GM21360 (cell line): Measurements from ENCODE around the gene P2RY8.
"Not testable (repeated sequence)": the region's sequence is repeated elsewhere in the genome, so short reads cannot be mapped to it uniquely, and the experiment has no call there.

Source experiments
- ATAC-seq: cut with Tn5 transposase; IDR thresholded peaks from one replicate; pipeline ENCODE4 v1.9.1; 2021; ENCODE audit warnings: mild to moderate bottlenecking, moderate library complexity; ENCODE audit not compliant: unreplicated experiment

The P2RY8 gene, protein sequence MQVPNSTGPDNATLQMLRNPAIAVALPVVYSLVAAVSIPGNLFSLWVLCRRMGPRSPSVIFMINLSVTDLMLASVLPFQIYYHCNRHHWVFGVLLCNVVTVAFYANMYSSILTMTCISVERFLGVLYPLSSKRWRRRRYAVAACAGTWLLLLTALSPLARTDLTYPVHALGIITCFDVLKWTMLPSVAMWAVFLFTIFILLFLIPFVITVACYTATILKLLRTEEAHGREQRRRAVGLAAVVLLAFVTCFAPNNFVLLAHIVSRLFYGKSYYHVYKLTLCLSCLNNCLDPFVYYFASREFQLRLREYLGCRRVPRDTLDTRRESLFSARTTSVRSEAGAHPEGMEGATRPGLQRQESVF

DNA sequence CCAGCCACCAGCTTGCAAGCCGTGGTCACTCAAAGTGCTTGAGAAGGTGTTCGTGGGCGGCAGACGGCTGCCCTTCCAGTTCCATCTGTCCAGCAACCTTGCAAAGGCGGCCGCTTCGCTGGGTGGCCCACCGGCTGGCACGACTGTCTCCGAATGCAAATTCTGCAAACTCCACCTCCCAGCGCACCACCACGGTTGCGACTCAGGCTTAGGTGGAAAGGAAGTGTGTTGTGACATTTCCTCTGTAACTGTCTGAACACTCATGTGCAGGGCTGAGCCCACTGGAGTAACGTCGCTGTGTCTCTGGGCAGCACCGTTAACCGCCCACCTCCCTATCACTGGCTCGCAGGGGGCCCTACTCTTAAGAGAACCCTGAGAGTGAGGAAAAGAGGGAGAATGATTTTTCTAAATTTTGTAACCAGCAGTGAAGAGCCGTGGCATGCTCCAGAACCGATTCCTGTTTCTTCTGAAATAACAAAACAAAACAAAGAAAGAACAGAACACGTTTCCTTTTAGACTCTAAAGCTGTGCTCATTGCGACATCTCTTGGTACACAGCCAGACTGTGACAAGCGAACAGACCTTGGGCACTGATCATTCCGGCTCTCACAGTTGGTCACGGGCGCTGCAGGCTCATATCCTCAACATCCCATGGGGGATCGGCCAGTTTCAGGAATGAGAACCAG, at the start of gene P2RY8:
P2RY8 (minus strand) TSS at position 155 of the 685 bp plus-strand sequence. CDS start 70,627 bp downstream, outside the sequence.
- ATAC-seq, result peak; percentile 67

DNA sequence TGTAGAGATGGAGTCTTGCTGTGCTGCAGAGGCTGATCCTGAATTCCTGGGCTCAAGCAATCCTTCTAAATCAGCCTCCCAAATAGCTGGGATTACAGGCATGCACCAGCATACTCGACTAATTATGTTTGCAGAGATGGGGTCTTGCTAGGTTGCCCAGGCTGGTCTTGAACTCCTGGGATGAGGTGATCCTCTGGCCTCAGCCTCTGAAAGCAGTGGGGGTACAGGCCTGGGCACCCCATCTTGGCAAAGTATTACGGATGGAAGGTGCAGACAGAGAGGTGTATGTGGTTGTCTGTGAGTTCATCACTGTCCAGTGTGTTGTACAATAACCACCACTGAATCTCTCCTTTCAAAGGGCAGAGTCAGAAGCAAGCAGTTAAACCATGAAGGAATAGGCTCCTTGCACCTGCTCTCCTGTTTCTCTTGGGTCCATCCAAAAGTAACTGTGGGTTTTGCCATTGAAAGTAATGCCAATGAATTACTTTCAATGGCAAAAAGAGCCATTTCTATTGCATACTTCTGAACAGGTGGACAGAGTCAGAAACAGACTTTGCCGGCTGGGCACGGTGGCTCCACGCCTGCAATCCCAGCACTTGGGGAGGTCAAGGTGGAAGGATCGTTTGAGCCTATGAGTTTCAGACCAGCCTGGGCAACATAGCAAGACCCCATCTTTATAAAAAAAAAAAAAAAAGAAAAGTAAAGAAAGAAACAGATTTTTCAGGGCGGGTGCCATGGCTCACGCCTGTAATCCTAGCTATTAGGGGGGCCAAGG, 47.4 kb upstream of the P2RY8 start:
- no peak for ATAC-seq

DNA sequence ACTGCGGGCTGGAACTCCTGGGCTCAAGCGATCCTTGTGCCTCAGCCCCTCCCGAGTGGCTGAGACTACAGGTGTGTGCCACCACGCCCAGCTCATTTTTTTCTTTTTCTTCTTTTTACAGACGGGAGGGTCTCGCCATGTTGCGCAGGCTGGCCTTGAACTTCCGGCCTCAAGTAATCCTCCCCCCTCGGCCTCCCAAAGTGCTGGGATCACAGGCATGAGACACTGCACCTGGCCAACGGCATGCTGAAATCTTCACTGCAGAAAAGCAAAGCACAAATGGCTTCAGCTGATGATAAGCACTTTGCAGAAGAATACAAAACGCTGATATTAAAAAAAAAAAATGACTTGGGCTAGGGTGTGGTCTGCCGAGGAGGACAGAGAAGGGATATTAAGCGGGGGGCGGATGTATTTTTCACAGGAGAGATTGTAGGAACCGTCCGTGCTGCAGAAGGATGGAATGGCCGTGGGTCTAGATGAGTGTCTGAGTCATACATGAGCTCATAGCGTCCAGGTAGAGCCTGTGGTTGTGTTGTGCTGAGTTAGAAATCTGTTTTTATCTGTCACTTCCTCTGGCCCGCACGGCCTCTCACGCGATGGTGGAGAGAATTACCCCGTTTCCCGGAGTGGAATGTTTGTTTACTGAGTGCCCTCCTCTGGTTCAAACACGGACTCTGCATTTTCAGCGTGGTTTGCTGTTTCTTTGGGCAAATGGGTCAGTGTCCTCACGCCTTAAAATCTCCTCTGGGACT, 45.9 kb upstream of the P2RY8 start:
- ATAC-seq, result peak; percentile 71

DNA sequence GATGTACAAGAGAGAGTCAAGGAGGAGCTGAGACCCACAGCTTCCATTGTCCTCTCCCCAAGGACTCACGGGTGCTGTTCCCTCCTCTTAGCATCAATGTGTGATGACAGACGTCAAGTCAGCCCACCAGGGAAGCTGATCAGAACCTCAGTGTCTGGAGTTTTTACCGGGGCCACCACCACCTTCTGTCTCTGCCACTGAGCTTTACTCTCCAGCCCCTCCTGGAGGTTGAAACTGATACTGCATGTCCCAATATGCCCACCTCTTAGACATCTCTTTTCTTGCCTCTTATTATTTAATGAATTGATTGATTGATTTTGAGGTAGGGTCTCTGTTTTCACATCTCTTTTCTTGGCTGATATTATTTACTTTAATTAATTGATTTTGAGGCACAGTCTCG, 44.1 kb upstream of the P2RY8 start:
- ATAC-seq, result no peak

DNA sequence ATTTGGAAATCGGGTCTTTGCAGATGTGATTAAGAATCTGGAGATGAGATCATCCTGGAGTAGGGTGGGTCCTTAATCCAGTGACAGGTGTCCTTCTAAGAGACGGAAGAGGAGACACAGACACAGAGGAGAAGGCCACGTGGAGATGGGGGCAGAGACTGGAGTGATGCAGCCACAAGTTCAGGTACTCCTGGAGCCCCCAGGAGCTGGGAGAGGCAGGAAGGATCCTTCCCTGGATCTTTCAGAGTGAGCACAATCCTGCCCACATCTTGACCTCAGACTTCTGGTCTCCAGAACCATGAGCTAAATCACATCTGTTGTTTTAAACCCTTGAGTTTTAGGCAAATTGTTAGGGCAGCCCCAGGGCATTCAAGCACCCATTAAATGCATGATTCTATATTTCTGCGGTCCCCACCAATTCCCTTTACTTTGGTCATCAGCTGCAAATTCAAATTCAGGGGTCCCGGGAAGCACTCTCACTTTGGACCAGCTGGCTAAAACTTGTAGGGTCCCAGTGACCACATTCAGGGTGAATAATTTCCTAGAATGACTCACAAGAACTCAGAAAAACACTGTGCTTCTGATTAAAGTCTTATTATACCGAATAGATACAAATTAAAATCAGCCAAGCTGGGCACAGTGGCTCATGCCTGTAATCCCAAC, 41.7 kb upstream of the P2RY8 start:
- no peak for ATAC-seq

DNA sequence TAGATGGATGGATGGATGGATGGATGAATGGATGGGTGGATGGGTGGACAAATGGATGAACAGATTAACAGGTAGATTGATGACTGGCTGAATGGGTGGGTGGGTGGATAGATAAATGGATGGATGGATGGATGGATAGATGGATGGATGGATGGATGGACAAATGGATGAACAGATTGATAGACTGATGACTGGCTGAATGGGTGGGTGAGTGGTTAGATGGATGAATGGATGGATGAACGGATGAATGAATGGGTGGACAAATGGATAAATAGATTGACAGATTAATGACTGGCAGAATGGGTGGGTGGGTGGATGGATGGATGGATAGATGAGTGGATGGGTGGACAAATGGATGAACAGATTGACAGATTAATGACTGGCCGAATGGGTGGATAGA, 40.9 kb upstream of the P2RY8 start:
- no peak for ATAC-seq

DNA sequence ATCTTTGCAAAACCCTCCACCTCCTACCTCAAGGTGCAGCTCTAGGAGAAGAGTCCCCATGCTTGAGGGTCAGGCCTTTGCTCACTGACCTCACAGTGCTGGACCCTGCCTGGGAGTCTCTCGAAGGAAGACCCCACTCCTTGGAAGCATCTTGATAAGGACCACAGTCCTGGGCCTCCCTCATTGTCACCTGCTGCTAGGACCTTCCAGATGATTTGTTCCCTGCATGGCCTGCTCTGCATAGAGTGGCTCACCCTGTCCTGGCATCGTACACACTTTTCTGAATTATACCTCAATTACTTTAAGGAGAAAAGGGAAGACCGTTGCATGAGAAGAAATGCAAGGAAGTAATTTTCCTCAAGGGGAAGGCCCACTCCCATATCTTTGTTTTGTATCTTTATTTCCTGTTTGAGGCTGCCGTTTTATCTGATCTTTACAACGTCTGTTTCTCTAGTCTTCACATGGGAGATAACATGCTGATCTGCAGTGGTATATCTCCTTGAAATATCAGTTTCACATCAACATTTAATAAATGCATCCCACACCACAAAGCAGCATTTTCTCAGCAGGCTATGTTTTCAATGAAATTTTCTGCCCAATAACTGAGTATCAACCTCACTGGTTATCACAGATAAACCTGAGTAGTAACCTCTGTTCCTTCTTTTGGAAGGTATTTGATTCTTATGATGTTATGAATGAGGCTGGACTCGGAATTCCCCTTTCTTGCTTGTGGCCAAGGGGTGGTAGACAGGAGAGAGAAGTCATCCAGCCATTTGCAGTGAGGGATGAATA, 39.4 kb upstream of the P2RY8 start:
- ATAC-seq, result no peak

DNA sequence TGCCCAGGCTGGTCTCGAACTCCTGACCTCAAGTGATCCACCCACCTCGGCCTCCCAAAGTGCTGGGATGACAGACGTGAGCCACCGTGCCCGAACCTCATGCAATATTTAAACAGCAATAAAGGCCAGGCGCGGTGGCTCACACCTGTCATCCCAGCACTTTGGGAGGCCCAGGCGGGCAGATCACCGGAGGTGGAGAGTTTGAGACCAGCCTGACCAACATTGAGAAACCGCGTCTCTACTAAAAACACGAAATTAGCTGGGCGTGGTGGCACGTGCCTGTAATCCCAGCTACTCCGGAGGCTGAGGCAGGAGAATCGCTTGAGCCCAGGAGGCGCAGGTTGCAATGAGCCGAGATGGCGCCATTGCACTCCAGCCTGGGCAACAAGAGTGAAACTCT, 37.2 kb upstream of the P2RY8 start:
- ATAC-seq, result not testable (repeated sequence)

DNA sequence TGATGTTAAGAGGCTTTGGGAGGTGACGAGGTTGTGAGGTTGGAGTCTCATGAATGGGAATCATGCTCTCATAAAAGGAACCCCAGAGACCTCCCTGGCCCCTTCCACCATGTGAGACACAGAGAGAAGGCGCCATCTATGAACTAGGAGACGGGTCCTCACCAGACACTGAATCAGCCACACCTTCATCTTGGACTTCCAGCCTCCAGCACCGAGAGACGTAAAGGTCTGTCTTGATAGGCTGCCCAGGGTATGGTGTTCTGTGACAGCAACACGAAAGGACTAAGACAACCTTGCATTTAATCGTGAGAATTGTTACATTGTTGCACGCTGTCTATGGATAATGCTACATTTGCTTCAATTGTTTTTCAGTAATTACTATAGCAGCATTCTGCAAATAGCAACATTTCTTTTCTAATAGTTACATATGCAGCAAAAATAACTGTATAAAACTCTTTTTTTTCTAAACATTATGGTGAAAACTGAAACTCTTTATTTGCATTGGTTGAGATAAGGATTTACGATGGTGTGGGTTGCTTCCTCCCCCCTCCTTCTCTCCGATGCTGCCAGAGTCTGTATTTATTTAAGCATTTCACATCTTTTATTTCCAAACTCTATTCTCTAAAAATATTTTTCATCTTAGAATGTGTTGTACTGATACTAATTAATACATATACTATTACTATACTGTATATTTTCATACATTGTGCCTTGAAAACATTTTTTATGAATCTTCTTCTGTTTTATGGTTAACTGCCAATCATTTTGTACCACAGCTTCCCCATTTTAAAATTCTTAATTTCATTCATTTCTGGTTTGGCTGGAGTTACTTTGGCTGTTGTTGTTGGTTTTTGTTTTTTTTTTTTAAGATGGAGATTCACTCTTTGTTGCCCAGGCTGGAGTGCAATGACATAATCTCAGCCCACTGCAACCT, 28.0 kb upstream of the P2RY8 start:
- no peak for ATAC-seq

DNA sequence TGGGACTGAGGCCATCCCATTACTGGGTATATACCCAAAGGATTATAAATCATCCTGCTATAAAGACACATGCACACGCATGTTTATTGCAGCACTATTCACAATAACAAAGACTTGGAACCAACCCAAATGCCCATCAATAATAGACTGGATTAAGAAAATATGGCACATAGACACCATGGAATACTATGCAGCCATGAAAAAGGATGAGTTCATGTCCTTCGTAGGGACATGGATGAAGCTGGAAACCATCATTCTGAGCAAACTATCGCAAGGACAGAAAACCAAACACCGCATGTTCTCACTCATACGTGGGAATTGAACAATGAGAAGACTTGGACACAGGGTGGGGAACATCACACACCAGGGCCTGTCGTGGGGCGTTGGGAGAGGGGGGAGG, 27.1 kb upstream of the P2RY8 start:
- ATAC-seq, result not testable (repeated sequence)

DNA sequence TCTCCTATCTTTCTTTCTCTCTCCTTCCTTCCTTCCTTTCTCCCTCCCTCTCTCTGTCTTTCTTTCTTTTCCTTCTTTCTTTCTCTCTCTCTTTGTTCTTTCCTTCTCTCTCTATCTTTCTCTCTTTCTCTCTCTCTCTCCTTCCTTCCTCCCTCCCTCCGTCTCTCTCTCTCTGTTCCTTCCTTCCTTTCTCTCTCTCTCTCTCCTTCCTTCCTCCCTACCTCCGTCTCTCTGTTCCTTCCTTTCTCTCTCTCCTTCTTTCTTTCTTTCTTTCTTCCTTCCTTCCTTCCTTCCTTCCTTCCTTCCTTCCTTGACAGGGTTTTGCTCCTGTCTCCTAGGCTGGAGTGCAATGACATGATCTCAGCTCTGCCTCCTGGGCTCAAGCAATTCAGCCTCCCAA, 24.2 kb upstream of the P2RY8 start:
- no peak for ATAC-seq

DNA sequence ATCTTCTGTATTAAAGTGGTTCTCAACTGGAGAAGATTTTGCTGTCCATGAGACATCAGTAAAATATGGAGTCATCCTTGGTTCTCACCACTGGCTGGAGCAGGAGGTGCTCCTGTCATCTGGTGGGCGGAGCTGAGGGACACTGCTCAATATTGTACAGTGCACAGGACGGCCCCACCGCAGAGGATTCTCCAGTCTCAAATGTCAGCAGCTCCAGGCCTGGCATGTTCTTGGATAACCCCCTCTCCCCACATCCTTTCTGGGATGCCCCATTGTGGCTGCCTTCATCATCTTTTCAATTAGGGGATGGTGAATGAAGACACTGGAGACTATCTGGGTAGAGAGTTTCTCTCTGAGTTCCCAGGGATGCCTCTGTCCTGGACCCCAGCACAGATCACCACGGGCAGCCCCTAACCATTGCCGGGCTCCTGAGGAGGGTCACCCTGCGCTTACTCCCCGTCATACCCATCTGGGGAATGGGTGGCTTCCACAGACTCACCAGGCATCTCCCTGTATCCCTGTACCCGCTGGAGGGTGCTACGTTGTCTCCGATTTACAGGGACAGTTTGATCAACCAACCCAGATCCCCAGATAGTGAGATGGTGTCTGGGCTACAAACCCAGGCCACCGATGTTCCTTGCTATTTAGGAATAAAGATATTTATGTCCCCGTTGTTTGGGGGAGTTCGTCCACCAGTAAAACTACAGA, 21.9 kb upstream of the P2RY8 start:
- ATAC-seq, result no peak

DNA sequence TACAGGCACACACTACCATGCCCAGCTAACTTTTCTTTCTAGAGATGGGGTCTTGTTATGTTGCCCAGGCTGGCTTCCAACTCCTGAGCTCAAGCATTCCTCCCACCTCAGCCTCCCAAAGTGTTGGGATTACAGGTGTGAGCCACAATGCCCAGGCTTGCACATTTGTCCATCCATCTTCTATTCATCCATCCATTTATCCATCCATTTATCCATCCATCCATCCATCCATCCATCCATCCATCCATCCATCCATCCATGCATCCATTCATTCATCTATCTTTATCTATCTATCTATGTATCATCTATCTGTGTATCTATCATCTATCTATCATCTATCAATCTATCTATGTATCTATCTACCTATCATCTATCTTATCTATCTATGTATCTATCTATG, 20.5 kb upstream of the P2RY8 start:
- not testable (repeated sequence) for ATAC-seq

DNA sequence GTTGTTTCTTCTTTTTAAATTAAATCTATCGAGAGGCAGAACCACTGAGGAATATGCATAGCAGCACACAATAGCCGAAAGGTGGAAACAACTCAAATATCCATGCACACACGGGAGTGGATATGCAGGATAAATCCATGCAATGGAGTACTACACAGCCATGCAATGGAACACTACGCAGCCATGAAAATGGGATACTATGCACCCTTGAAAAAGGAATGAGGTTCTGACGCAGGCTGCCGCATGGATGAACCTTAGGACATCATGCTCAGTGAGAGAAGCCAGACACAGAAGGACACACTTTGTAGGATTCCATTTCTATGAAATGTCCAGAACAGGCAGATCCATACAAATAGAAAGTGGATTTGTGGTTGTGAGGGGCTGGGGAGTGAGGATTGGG, 18.4 kb upstream of the P2RY8 start:
- no peak for ATAC-seq

DNA sequence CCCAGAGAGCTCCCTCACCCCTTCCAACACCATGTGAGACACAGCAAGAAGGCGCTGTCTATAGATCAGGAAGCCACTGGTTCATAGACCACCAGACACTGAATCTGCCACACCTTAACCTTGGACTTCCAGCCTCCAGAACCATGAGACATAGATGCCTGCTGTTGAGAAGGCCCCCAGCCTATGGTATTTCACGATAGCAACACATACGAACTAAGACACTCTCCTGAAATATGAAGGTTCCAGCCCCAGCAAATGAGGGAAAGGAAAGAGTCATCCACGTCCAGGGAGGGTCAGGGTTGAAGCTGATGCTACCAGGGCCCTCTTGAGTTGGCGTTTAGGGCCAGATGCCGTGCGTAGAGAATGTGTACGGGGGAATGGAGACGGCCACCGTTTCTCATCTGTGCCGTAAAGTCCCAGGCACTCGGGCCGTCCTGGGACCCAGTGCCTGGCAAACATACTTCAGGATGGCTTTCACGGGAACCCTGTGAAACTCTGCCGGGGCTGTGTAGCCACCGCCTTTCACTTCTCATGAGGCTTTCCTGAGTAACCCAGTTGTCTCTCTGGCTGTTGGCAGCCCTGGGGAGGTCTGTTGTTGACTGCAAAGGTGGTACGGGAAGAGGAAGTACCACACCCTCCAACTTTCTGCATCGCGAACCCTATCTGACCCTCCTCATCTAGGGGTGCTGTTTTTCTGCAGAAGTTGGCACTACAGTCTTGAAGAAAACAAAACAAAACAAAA, 17.7 kb upstream of the P2RY8 start:
- ATAC-seq, result no peak

DNA sequence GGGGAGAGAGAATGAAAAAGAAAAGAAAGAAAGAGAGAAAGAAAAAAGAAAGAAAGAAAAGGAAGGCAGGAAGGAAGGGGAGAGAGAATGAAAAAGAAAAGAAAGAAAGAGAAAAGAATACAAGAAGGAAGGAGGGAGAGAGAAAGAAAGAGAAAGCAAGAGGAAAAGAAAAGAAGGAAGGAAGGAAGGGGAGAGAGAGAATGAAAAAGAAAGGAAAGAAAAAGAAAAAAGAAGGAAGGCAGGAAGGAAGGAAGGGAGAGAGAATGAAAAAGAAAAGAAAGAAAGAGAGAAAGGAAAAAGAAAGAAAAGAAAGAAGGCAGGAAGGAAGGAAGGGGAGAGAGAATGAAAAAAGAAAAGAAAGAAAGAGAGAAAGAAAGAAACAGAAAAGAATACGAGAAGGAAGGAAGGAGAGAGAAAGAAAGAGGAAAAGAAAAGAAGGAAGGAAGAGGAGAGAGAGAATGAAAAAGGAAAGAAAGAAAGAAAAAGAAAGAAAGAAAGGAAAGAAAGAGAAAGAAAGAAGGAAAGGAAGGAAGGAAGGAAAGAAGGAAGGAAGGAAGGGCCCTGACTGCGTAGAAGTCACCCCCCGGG, 15.1 kb upstream of the P2RY8 start:
- no peak for ATAC-seq

DNA sequence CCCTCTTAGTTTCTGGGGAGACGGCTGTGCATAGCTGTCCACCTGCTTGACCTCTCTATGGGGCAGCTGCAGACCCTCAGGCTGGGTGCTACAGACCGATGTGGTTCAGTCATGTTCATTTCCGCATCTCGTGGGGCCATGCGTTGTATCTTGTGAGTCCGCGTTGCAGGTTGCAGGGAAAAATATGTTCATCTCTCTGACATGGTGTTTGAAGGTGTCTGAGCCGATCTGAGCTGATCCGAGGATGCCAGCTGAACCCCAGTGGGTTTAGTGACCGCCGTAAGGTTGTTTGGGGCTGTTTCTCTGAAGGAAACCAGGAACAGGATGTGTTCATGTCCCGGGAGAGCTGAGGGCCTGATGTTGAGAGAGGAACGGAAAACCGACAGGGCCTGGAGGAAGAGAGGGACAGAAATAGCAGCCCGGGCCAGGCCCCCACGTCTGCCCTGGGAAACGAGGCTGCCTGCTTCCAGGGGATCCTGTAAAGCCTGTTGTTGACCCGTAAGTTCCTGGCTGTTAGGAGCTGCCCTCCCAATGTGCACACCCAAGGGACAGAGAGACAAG, 9.8 kb upstream of the P2RY8 start:
- no peak for ATAC-seq
